Activated CD4-positive, alpha-beta T cell treated with anti-CD3 and anti-CD28 coated beads, Interleukin-10, Interleukin-2, amounts not matched to agents 100 ng/mL and 50 ng/mL, durations not matched to agents 16 hours and 8 hours (primary cell): ENCODE data around the gene TMEM38B.
A peak's percentile ranks its signal among the peaks of the same experiment; 100 is the strongest.
"Not testable (repeated sequence)": the region's sequence is repeated elsewhere in the genome, so short reads cannot be mapped to it uniquely, and the experiment has no call there.

Experiments used
- DNase-seq: peaks from one replicate; pipeline ENCODE4 v3.0.0-alpha.2; 2020

The TMEM38B gene

DNA sequence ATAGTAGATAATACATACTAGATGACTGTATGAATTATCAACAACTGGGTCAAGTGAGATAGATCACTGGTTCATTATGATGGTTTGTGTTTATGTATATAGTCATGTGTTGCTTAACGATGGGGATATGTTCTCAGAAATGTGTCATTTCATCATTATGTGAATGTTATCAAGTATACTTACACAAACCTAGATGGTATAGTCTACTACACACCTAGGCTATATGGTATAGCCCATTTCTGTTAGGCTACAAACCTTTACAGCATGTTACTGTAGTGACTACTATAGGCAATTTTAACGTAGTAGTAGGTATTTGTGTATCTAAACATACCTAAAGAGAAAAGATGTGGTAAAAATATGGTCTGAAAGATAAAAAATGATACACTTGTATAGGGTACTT is 31.0 kb downstream of the TMEM38B start:
- no peak for DNase-seq

DNA sequence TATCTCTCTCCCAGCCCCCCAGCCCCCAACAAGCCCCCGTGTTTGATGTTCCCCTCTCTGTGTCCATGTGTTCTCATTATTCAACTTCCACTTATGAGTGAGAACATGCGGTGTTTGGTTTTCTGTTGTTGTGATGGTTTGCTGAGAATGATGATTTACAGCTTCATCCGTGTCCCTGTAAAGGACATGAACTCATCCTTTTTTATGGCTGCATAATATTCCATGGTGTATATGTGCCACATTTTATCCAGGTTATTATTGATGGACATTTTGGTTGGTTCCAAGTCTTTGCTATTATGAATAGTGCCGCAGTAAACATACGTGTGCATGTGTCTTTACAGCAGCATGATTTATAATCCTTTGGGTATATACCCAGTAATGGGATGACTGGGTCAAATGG is 33.9 kb downstream of the TMEM38B start:
- not testable (repeated sequence) for DNase-seq

DNA sequence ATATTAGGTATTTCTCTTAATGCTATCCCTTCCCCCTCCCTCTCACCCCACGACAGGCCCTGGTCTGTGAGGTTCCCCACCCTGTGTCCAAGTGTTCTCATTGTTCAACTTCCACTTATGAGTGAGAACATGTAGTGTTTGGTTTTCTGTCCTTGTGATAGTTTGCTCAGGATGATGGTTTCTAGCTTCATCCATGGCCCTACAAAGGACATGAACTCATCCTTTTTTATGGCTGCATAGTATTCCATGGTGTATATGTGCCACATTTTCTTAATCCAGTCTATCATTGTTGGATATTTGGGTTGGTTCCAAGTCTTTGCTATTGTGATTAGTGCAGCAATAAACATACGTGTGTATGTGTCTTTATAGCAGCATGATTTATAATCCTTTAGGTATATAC is 37.1 kb downstream of the TMEM38B start:
- not testable (repeated sequence) for DNase-seq

DNA sequence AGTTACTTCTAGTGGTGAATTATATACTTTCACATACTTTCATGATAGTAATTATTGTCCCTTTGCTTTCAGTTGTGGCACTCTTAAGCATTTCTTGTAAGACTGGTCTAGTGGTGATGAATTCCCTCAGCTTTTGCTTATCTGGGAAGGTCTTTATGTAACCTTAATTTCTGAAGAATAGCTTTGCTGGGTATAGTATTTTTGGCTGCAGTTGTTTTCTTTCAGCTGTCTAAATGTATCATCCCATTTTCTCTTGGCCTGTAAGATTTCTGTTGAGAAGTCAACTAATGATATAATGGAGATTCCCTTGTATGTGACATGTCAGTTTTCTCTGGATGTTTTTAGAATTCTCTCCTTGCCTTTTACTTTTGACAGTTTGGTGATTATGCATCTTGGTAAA is 41.0 kb downstream of the TMEM38B start:
- no peak for DNase-seq

DNA sequence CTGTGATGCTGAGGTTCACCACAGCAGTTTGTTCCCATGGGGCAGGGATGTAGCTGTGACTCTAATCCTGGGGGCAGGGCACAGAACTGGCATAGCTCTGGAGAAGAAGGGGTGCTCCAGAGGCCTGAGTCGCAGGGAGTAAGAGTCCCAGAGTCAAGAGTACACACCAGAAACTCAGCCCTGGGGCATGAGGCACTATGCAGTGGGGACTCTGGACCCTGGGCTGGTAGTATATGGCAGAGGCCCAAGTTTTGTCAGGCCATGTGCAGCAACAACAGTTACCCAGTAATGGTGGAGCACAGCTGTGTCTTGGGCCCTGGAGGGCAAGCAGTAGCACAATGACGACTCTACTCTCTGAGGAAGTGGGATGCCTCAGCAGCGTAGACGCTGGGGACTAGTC is 42.9 kb downstream of the TMEM38B start:
- DNase-seq = no peak

DNA sequence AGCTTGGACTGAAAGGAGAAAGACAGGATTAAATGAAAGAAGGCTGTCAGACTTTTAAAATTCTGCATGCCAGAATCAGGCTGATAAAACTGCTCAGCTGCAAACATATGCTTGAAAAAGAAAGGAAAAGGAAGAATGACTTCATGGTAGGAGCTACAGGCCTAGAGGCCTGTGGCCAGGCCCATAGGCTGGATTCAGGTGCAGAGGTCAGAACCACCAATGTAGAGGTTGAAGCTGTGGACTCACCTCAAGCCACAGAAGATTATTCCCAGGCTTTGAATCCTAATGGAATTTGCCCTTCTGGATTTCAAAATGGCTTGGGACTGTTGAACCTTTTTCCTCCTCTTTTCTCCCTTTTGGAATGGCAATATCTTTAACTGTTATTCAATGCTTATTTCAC is 47.7 kb downstream of the TMEM38B start:
- DNase-seq = no peak

DNA sequence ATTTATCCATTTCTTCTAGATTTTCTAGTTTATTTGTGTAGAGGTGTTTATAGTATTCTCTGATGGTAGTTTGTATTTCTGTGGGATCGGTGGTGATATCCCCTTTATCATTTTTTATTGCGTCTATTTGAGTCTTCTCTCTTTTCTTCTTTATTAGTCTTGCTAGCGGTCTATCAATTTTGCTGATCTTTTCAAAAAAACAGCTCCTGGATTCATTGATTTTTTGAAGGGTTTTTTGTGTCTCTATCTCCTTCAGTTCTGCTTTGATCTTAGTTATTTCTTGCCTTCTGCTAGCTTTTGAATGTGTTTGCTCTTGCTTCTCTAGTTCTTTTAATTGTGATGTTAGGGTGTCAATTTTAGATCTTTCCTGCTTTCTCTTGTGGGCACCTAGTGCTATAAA is 53.0 kb downstream of the TMEM38B start:
- not testable (repeated sequence) for DNase-seq

DNA sequence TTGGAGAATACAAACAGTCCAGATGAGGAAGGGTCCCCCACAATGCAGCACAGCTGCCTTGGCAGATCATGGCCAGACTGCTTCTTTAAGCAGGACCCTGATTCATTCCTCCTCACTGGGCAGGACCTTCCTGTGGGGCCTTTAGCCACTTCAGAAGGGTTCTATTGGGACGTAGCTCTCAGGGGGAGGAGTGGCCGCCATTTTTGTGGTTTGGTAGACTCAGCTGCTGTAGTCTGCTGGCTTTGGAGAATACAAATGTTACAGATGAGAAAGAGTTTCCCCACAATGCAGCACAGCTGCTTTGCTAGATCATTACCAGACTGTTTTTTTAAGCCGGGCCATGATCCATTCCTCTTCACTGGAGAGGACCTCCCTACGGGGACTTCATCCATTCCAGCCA is 57.4 kb downstream of the TMEM38B start:
- DNase-seq = no peak

DNA sequence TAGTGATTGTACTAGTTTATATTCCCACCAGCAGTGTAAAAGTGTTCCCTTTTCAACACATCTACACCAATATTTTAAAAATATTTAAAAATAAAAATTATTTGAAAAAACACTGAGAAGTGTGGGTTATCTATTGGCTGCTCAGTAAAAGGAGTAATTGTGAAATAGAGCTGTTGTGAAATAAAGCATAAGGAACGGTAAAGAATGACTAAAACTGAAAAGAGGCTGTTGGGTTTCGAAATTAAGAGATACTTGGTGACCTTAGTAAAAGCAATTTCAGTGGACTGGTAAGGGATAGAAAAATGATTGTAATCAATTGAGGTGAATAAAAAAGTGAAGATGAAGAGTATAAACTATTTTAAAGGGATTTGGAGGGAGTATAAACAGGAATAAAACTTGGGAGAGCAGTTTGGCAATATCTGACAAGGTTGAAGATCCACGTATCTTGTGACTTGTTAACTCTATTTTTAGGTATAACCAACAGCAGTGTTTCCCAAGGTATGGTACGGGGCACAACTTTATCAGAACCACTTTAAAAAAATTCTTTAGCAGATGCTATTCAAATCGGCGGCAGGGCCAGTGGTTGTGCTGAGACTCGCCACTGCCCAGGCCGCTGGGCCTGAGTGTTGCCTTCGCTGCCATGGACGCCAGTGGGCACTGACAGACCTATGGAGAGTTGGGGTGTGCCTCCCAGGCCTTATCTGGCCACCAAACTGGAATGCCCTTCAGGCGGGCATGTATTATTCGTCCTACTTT is 63.3 kb downstream of the TMEM38B start:
- DNase-seq = peak; percentile 58

DNA sequence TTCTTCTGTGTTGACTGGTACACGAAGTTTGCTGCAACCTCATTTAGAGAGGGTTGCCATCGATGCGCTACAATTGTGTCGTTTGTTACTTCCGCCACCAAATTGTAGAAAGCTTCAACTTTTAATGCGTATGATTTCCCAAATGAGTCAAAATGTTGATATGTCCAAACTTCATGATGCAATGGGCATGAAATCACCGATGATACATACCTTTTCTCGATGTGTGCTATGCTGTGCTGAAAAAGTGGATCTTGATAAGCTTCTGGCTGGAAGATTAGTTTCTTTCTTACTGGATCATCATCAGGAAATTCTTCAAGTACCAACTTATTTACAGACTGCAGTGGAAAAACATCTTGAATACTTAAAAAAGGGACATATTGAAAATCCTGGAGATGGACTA is 65.7 kb downstream of the TMEM38B start:
- no peak for DNase-seq

DNA sequence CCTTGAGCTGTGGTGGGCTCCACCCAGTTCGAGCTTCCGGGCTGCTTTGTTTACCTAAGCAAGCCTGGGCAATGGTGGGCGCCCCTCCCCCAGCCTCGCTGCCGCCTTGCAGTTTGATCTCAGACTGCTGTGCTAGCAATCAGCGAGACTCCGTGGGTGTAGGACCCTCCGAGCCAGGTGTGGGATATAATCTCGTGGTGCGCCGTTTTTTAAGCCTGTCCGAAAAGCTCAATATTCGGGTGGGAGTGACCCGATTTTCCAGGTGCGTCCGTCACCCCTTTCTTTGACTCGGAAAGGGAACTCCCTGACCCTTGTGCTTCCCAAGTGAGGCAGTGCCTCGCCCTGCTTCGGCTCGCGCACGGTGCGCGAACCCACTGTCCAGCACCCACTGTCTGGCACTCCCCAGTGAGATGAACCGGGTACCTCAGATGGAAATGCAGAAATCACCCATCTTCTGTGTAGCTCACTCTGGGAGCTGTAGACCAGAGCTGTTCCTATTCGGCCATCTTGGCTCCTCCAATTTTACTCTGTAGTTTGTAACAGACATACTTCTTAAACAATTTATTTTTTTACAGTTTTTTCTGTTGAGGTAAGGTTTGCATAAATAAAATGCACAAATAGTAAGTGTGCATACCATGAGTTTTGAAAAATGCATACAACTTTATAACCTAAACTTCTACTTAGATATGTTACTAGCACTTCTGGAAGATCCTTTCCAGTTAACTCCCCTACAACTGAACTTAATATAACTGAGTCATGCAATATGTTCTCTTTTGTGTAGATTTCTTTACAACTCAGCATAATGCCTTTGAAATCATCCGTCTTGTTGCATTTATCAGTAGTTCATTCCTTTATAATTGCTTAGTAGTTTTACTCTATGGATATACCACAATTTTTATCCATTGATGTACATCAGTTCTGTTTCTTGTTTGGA is 88.5 kb downstream of the TMEM38B start:
- DNase-seq = not testable (repeated sequence)

DNA sequence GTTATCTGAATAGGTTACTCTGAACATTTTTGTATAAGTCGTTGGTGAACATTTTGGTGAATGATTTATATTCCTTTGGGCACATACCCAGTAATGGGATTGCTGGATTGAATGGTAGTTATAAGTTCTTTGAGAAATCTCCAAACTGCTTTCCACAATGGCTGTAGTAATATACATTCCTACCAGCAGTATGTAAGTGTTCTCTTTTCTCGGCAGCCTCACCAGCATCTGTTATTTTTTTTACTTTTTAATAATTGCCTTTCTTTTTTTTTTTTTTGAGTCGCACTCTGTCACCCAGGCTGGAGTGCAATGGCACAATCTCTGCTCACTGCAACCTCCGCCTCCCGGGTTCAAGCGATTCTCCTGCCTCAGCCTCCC is 89.1 kb downstream of the TMEM38B start:
- not testable (repeated sequence) for DNase-seq

DNA sequence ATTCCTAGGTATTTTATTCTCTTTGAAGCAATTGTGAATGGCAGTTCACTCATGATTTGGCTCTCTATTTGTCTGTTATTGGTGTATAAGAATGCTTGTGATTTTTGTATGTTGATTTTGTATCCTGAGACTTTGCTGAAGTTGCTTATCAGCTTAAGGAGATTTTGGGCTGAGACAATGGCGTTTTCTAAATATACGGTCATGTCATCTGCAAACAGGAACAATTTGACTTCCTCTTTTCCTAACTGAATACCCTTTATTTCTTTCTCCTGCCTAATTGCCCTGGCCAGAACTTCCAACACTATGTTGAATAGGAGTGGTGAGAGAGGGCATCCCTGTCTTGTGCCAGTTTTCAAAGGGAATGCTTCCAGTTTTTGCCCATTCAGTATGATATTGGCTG is 92.5 kb downstream of the TMEM38B start:
- DNase-seq = not testable (repeated sequence)

DNA sequence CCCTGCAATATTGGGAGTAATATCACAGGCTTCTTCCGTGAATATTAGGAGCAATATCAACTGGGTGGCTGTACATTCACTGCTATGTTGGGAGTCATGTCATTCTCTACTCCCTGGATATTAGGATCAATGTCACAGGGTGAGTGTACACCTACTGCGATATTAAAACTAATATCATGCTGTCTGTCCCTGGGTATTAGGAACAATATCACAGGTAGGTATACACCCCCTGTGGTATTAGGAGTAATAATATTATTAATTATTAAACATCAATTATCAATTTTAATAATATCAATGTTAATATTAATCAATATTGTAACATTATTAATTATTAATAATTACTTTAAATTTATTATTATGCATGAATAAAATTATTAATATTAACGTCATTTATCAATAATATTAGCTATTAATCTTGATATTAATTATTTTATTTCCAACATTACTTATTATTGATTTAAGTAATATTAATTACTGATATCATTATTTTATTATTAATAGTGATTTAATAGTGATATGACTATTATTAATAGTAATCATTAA is 121.9 kb downstream of the TMEM38B start:
- DNase-seq = no peak

DNA sequence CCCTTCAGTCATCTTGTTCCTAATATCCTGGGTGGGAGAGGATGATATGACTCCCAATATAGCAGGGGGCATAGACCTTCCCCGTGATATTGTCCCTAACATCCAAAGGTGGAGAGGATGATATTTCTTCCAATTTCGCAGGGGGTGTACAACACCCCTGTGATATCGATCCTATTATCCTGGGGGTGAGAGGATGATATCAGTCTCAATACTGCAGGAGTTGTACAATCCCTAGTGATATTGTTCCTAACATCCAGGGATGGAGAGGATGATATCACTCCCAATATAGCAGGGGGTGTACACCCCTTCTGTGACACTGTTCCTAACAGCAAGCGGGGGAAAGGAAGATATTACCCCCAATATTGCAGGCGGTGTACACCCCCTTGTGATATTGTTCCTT is 122.6 kb downstream of the TMEM38B start:
- no peak for DNase-seq

DNA sequence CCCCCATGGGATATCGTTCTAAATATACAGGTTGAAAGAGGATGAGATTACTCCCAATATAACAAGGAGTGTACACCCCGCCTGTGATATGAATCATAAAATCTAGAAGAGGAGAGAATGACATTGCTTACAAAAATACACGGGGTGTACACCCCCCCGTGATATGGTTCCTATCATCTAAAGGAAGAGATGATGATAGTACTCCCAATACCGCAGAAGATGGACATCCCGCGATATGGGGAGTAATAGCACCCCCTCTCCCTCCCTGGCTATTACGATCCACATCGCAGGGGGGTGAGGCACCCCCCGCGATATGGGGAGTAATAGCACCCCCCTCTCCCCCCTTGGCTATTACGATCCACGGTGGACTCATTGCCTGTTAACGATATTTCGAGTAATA is 124.6 kb downstream of the TMEM38B start:
- no peak for DNase-seq

DNA sequence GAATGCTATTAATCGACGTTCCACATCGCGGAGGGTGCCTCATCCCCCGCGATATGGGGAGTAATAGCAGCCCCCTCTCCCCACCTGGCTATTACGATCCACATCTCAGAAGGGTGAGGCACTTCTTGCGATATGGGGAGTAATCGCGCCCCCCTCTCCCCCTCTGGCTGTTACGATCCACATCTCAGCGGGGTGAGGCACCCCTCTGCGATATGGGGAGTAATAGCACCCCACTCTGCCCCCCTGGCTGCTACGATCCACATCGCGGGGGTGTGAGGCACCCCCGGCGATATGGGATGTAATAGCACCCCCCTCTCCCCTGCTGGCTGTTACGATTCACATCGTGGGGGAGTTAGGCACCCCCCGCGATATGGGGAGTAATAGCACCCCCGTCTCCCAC is 128.5 kb downstream of the TMEM38B start:
- DNase-seq = no peak
